CMK (cell line): Measurements from ENCODE around the gene UGT3A2.

Experiments used
- DNase-seq: peaks from one replicate; pipeline ENCODE4 v3.0.0-alpha.2; 2010; ENCODE audit warnings: low read depth

UGT3A2 gene

GRCh38 chr5:36007366-36007765, 59.3 kb downstream of the UGT3A2 start:
- no peak for DNase-seq

DNA sequence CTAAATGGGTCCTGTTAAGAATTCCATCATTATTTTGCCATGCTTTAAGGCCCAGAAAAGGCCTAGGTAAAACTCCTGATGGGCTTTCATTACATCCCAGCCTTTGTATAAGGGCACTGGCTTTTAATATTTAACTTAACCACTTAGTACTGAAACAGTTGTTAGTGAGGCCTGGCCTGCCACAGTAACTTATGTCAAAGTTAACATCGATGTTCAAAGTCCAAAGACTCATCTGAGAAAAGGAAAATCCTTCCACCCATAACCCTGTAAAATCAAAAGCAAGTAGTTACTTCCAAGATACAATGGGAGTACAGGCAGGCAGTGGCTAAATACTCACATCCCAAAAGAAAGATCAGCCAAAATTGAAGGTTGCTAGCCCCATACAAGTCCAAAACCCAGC, 60.5 kb downstream of the UGT3A2 start:
- no peak for DNase-seq

DNA sequence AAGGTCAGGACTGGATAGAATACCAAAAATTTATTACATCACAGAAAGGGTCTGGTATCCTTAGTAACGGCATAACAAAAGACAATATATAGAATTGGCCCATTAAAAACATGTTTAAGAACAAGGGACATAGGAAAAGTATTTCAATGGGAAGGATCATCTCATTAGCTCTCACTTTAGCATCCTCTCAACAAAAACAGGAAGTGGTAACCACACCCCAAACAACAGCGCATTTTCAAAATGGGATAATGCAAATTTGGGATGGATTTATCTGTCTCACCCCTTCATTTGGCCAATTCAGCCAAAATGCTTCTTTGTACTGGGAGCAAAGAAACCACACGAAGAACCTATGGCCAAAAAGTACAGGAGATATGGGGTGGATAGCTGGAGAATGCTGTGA, 65.7 kb downstream of the UGT3A2 start:
- no peak for DNase-seq

- DNase-seq = no peak
Observed at GRCh38 chr5:35999547-35999946, 67.1 kb downstream of the UGT3A2 start.

GRCh38 chr5:35996076-35996475, 70.6 kb downstream of the UGT3A2 start:
- no peak for DNase-seq

DNA sequence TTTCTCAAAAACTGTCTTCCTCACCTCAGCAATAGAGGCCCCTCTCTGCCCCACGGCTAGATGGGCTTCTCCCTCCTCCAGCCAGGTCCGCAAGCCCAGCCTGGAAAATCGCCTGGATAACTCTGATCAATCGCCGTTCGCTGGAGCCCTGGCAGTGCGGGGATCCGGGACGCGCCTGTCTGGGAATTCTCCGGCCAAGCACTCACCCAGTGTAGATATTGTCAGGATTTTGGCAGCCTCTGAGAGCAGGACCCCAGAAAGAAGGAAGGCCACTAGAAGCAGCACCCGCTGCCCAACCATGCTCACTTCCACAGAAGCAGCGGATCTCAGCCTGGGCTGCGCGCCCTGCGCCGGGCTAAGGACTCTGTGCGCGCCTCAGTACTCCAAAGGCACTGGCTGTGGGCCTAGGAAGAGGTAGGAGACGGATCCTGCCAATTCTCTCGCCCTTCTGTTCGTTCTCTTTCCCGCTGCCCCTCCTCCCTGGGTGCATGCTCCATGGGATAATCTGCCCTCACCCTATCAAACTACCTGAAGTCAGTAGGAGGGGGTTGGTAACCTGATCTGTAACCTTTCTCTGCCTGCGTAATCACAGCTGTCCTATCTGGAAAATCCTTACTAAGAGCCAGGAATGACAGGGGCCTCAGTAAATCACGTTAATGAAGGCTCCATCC, 75.6 kb downstream of the UGT3A2 start, which contains the start of gene UGT3A1:
TSS of gene UGT3A1 (minus strand) at position 450 of the 671 bp plus-strand sequence. CDS start at position 300, 150 bp downstream.
- DNase-seq = no peak

DNA sequence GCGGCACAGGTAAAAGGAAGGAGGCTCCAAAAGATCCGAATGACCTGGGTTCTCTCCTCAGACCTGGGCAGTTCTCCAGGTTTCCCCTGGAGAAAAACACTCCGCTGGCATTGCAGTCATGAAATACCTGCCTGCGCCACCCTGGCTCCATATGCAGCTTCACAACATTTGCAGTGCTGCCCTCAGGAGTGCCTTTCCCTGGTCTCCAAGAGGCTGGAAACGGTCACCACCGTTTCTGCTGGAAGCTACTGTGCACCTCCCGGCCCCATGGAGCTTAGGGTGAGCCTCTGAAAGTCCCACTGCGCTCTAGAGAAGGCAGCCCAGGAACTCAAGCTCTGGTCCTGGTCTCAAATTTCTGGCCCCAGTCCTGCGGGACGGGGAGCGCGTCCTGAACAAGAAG, 76.2 kb downstream of the UGT3A2 start:
- no peak for DNase-seq

- DNase-seq = no peak
Observed at GRCh38 chr5:35988529-35988928, 78.2 kb downstream of the UGT3A2 start.

- DNase-seq = no peak
Observed at GRCh38 chr5:35987776-35988175, 78.9 kb downstream of the UGT3A2 start.
